NCI-H526 (cell line): ENCODE measurements around the gene PHLPP2.
A peak's percentile ranks its signal among the peaks of the same experiment; 100 is the strongest.

Source experiments
- DNase-seq, 2 experiments: peaks; one replicate each; lab custom pipeline; 2025; lab: John Stamatoyannopoulos, UW

Gene PHLPP2, protein sequence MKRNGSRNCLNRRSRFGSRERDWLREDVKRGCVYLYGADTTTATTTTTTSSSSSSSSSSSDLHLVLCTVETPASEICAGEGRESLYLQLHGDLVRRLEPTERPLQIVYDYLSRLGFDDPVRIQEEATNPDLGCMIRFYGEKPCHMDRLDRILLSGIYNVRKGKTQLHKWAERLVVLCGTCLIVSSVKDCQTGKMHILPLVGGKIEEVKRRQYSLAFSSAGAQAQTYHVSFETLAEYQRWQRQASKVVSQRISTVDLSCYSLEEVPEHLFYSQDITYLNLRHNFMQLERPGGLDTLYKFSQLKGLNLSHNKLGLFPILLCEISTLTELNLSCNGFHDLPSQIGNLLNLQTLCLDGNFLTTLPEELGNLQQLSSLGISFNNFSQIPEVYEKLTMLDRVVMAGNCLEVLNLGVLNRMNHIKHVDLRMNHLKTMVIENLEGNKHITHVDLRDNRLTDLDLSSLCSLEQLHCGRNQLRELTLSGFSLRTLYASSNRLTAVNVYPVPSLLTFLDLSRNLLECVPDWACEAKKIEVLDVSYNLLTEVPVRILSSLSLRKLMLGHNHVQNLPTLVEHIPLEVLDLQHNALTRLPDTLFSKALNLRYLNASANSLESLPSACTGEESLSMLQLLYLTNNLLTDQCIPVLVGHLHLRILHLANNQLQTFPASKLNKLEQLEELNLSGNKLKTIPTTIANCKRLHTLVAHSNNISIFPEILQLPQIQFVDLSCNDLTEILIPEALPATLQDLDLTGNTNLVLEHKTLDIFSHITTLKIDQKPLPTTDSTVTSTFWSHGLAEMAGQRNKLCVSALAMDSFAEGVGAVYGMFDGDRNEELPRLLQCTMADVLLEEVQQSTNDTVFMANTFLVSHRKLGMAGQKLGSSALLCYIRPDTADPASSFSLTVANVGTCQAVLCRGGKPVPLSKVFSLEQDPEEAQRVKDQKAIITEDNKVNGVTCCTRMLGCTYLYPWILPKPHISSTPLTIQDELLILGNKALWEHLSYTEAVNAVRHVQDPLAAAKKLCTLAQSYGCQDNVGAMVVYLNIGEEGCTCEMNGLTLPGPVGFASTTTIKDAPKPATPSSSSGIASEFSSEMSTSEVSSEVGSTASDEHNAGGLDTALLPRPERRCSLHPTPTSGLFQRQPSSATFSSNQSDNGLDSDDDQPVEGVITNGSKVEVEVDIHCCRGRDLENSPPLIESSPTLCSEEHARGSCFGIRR (N-terminal part only)

GRCh38 chr16:71724320-71724751, at the start of gene PHLPP2:
TSS of gene PHLPP2 (minus strand) at chr16:71724701. CDS start at chr16:71714795, 9,906 bp downstream.
- DNase-seq = no peak

- DNase-seq = no peak
These were observed 47.1 kb upstream of the PHLPP2 start for GRCh38 chr16:71771571-71771970.

DNA sequence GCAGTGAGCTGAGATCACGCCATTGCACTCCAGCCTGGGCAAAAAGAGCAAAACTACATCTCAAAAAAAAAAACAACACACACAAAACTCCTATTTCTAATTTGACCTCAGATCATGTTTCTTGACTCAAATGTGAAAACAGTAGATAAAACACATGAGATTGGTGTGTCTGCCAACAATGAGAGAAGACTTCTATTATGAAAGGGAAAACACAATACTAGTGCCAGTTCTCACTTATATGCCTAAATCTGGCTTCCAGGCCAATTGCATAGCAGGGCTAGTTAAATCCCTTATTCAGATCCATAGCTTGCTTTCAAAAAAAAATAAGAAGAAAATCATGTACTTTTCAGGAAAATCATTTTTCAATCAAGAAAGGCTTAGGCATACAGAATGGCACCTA, 44.7 kb upstream of the PHLPP2 start:
- DNase-seq = no peak

- DNase-seq = no peak
These were observed 42.8 kb upstream of the PHLPP2 start for GRCh38 chr16:71767060-71767900.

GRCh38 chr16:71762186-71762585, 37.7 kb upstream of the PHLPP2 start:
- DNase-seq = no peak

- DNase-seq = no peak
These were observed 36.6 kb upstream of the PHLPP2 start for GRCh38 chr16:71761097-71761496.

GRCh38 chr16:71758293-71758760, 33.8 kb upstream of the PHLPP2 start:
- DNase-seq = no peak

- no peak for DNase-seq
These were observed 30.2 kb upstream of the PHLPP2 start for GRCh38 chr16:71754652-71755051.

DNA sequence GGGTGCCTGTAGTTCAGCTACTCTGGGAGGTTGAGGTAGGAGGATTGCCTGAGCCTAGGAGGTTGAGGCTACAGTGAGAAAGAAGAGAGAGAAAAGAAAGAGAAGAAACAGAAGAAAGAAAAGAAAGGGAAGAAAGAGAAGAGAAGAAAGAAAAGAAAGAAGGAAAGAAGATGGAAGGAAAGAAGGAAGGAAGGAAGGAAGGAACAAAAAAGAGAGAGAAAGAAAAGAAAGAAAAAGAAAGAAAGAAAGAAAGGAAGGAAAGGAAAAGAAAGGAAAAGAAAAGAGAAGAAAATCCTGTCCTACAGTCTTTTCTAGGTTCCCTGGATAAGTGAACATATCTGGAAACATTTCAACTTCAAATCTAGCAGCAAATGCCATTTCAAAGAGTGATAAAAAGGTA, 29.6 kb upstream of the PHLPP2 start:
- no peak for DNase-seq

- no peak for DNase-seq
These were observed 23.7 kb upstream of the PHLPP2 start for GRCh38 chr16:71748226-71748625.

DNA sequence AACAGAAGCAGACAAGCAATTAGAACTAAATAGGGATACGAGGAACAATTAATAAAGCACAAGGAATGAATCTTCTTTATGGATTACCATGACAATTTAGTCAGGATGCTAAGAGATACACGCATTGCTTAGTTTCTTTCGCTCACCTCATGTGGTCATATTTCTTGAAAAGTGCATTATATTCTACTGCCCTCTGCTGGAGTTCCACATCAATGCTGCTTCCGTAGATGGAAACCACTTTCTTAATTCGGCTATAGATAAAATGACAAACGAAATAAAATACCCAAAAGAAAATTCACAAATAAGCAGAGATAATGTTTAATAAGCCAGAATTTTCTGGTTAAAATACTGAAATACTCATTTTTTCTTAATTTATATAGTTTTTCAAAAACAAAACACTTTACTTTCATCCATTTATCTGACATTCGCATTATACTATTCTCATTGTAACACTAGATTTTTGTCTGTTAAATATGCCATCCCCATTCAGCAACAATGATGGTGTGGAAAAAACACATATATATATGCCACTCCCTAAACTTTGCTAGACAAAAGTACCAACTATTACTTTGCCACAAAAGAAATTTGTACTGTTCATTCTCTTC, 22.0 kb upstream of the PHLPP2 start:
- DNase-seq = peak in 1 of 2 experiments; percentile 34

DNA sequence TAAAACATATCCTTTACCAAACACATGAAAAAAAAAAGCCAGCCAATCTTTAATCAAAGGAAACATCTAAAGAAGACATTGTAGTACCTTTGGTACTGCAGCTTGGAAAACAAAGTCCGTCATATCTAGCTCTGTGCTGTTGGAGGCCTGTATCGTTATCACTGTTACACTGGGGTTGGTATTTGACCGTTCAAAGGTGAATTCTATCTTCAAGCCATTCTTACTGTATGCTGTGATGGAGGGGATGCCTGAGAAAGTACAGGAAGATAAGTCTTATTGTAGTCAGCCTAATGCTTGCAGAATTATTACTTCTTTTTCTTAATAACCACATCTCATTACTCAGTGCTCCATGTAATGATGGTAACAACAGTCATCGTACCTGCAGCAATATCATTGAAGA, 14.4 kb upstream of the PHLPP2 start:
- no peak for DNase-seq

DNA sequence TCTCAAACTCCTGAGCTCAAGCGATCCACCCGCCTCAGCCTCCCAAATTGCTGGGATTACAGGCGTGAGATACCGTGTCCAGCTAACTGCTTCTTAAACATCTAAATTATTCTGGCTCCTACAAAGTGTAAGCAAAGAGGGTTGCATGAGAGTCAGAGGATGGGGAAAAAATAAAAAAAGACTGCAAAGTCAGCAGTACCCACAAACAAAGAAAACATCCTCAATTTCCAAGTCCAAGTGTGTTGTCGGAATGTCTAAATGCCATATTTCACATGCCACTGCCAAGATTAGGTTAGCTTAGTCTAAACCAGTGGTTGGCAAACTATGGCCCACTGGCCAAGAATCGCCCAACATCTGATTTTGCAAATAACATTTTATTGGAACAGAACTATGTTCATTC, 13.0 kb upstream of the PHLPP2 start:
- no peak for DNase-seq

DNA sequence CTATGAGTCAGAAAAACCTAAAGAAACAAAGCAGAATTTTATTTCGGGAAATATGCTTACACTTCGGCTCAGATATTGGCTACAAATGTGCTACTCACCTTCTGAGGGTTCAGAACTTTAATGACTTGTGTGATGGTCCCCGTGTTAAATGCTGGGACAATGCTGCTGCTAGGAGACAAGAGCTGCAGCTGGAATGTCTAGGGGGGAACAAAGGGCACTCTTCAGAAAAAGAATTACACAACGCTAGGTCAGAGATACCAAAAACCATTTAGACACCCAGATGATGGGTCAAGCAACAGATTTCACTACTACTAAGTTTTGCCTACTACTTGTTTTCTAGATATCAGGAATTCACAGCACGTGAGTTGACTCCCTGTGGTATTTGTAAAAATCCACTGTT, 10.0 kb upstream of the PHLPP2 start:
- no peak for DNase-seq

DNA sequence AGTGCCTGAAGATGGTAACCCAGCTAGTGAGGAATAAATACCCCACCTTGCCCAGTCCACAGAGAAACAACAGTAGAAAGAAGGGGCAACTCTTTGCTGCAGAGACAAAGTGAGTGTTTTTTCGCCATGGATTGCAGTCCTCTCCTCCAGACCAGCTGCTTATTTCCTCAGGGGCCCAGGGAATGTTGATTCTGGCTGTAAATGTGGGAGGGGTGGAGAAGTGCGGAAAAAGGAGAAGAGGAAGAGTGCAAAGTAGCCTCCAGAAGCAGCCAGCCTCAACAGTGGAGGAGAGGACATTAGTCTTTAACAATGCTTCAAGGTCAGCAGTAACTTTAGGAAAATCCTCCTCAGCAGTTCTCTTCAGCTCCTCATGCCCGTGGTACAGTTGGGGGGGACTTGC, 8.1 kb upstream of the PHLPP2 start:
- no peak for DNase-seq

DNA sequence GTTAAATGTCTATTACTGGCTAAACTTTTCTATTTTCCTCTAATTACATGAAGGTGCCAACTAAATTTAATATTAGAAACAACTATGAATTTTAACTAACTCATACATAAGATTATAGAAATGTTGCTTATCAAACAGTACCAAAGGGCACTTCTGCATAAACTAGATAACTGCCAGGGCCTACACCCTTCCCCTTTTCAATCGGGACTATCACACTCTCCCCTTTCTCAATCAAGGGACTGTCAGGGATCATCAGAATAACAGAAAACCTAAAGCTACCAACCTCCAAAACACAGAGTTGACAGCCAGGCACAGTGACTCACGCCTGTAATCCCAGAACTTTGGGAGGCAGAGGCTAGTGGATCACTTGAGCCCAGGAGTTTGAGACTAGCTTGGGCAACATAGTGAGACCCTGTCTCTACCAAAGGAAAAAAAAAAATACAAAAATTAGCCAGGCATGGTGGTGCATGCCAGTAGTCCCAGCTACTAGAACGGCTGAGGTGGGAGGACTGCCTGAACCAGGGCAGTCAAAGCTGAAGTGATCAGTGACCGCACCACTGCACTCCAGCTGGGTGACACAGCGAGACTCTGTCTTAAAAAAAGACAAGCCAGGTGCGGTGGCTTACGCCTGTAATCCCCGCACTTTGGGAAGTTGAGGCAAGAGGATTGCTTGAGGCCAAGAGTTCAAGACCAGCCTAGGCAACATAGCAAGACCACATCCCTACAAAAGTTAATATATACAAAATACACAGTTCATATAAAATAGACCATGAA, 3.2 kb upstream of the PHLPP2 start:
- DNase-seq = no peak

DNA sequence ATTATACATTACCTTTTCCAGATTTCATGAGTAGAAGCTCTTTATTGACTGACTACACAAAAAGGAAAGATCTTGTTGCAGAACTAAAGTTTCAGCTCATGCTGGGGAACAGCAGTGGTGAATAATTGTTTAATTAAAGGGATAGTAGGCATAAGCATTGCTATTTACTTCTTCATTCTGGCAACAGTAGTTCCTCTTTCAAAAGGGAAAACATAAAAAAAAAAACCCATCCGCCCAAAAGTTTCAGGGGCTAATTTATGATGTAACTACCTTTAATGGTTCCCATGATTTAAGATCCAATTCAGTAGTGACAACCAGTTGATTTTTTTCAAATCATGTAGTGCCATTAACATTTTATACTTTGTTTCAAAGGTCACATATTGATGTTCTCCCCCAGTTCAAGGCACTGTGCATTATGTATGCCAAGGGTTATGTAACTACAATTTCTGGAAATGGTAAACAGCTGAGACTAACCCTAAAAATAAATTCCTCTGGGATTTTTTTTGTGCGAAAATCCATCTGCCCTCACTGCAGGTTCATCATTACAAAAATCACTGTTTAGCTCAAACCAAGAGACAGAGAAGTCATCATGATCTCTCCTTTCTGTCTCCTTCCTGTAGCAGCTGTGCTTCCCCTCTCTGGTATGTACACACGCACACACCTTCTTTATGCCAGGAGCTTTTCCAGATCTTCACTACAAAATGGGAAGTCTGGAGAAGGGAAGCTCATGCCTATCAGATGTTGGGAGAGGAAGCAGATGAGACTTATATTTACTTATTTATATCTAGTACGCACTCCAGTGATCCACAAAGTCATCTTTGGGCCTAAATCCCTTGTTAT, 2.2 kb upstream of the PHLPP2 start:
- DNase-seq = no peak

DNA sequence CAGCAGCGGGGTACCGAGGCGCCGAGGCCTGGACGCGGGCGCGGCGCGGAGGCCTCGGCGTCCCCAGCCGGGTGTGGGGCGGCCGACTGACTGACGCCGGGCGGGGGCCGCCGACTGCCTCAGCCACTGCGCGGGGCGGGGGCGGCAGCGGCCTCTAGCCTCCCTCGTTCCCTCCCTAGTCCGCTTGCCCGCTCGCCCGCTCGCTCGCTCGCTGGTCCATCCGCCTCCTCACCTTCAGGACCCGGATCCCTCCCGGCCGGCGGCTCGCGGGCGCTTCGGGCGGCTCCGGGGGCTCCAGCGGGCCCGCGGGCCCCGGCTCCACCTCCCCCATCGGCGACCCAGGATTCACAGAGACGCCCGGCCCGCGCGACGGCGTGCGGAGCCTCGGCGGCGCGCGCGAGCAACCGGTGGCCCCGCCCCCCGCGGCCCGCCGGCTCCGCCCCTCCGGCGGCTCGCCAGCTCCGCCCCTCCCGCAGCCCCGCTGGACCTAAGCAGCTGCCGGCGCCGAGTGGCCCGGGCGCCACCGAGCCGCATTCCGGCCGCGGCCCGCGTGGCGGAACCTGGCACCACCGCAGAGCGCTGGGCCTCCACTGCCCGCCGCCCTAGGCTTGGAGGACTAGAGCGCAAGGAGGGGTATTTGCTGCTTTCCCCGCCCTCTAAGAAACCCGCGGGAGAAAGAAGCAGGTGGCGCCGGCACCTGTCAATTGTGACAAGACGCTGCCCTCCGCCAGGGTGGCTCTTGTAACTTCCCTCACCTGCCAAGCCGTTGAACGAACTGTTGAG, 773 bp downstream of the PHLPP2 start:
- peak; percentile 23 to 82 for DNase-seq
